ENCODE results near the gene TTC3.
"Not testable (repeated sequence)": the region's sequence is repeated elsewhere in the genome, so short reads cannot be mapped to it uniquely, and the experiment has no call there.

The TTC3 gene, protein sequence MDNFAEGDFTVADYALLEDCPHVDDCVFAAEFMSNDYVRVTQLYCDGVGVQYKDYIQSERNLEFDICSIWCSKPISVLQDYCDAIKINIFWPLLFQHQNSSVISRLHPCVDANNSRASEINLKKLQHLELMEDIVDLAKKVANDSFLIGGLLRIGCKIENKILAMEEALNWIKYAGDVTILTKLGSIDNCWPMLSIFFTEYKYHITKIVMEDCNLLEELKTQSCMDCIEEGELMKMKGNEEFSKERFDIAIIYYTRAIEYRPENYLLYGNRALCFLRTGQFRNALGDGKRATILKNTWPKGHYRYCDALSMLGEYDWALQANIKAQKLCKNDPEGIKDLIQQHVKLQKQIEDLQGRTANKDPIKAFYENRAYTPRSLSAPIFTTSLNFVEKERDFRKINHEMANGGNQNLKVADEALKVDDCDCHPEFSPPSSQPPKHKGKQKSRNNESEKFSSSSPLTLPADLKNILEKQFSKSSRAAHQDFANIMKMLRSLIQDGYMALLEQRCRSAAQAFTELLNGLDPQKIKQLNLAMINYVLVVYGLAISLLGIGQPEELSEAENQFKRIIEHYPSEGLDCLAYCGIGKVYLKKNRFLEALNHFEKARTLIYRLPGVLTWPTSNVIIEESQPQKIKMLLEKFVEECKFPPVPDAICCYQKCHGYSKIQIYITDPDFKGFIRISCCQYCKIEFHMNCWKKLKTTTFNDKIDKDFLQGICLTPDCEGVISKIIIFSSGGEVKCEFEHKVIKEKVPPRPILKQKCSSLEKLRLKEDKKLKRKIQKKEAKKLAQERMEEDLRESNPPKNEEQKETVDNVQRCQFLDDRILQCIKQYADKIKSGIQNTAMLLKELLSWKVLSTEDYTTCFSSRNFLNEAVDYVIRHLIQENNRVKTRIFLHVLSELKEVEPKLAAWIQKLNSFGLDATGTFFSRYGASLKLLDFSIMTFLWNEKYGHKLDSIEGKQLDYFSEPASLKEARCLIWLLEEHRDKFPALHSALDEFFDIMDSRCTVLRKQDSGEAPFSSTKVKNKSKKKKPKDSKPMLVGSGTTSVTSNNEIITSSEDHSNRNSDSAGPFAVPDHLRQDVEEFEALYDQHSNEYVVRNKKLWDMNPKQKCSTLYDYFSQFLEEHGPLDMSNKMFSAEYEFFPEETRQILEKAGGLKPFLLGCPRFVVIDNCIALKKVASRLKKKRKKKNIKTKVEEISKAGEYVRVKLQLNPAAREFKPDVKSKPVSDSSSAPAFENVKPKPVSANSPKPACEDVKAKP (N-terminal part only)

DNA sequence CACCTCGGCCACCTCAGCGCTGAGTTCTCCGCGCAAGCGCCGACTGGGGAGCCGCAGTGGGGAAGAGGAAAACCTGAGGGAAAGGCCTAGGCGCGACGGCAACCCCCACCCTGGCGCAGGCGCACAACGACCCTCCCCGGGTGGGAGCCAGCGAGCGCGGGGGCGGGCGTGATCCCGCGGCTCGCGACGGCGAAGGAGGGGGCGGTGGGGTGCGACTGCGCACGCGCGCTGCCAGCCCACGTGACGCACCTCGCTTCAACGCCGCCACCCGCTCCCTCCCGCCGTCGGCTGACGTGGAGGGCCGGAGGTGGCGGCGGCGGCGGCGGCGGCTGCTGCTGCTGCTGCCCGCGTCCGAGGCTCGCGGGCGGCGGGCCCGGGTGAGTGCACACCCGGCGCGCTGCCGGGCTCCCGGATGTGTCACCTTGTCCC is at the start of gene TTC3, which contains the start of gene PIGP:
TSS of gene TTC3 (plus strand) at position 267 of the 429 bp plus-strand sequence. CDS start 14,004 bp downstream, outside the sequence.
TSS of gene PIGP (minus strand) at position 84 of the 429 bp plus-strand sequence. CDS start 556 bp downstream, outside the sequence.
- DNase-seq: peak; percentile 97

- no peak for DNase-seq
These were observed 46.6 kb upstream of the TTC3 start for GRCh38 chr21:37026499-37026898.

DNA sequence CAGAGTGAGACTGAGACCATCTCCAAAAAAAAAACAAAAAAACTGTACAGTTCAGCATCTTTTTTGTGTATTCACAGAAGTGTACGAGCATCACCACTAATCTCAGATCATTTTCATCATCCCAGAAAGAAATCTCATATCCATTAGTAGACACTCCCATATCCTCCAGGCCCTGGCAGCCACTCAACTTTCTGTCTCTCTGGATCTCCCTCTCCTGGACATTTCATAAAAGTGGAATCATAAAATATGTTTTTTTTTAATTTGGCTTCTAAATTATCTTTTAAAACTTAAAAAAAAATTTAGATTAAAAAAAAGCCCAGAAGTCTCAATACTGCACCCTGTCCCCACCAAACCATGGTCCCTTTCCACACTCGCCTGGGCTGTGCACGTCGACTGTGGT is 44.5 kb upstream of the TTC3 start:
- DNase-seq: no peak

GRCh38 chr21:37030864-37031263 is 42.2 kb upstream of the TTC3 start:
- no peak for DNase-seq

DNA sequence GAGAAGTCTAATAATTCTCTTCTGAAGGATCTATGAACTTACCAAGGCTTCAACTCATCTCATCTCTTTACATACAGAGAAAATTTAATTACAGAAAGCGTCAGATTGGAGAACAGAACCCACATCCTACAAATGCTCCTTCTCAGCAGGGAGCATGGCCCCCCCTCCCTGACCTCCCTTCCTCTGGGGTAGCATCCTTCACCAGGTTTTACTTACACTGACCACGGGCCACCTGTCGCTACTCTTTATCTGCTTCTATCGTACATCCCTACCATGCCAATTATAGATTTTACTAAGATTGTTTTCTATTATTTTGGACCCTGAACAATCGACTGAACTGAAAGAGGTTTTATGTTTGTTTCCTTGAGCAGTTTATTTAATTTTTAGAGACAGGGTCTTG is 40.8 kb upstream of the TTC3 start:
- DNase-seq: no peak

DNA sequence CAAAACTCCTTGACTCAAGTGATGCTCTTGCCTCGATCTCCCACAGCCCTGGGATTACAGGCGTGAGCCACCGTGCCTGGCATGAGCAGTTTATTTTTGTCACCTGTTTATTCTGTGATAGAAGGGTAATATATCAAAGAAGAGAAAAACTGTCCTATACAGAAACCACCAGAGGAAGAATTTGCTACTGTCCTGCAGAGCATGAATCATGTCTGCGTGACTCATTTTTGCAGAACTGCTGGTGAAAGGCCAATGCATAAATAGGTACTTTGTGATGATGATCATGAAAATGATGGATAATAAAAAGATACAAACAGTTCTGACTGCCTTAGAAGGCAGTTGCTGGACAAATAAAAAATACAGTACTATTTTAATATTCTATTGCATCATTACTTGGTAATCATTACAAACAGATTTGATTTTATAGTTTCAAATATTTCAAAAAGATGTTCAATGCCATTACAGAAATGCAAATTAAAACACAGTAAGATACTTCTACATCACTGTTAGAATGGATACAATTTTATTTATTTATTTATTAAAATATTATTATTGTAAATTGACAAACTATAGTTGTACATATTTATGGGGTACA is 40.1 kb upstream of the TTC3 start:
- no peak for DNase-seq

DNA sequence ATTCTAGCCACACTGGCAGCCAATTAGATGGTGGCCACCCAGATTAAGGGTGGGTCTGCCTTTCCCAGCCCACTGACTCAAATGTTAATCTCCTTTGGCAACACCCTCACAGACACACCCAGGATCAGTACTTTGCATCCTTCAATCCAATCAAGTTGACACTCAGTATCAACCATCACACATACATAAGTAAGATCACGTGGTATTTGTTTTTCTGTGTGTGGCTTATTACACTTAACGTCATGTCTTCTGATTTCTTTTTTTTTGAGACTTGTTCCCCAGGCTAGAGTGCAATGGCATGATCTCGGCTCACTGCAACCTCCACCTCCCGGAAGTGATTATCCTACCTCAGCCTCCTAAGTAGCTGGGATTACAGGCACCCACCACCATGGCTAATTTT is 38.7 kb upstream of the TTC3 start:
- not testable (repeated sequence) for DNase-seq

DNA sequence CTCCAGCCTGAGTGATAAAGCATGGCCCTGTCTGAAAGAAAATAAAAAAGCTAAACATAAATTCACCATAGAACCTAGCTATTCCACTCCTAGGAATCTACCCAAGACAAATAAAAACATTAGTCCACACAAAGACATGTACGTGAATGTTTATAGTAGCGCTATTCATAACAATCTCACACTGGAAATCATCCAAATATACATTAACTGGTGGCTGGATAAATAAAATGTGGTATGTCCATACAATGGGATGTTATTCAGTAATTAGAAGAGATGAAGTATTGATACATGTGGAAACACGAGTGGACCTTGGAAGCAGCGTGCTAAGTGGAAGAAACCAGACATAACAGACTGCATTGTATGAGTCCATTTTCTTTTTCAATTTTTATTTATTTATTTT is 36.9 kb upstream of the TTC3 start:
- no peak for DNase-seq

DNA sequence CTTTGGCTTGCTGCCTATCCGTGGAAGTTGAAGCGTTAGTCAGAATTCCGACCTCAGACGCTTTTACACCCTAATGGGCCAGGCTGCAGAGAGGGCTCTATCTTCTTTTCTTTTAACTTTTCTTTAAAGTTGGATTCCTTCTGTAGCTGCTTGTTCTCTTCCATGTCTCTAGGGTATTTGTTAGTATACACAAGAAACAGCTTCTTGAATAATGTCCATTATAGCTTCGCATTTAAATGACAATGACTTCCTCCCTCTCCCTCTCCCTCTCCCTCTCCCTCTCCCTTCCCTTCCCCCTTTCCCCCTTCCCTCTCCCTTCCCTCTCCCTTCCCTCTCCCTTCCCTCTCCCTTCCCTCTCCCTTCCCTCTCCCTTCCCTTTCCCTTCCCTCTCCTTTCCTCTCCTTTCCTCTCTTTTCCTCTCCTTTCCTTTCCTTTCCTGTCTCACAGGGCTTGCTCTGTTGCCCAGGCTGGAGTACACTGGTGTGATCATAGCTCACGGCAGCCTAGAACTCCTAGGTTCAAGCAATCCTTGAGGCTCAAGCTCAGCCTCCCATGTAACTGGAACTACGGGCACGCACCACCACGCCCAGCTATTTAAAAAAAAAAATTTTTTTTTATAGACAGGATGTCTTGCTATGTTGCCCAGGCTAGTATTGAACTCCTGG is 33.5 kb upstream of the TTC3 start:
- DNase-seq: no peak

DNA sequence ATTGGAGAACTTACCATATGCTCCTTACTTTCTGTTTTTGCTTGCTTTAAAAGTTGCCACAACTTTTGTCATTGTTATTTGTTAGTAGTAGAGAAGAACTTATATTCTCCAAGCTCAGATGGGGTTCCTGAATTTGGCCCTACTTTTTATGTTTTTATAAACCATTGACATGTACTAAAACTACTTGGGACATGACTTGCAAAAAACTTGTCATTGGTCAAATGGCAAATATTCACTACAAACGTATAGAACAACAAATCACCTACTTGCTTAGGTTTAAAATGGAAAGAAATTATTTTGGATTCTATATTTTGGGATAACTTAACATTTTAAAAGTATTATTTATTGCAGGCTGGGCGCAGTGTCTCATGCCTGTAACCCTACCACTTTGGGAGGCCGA is 32.8 kb upstream of the TTC3 start:
- no peak for DNase-seq

- DNase-seq: no peak
These were observed 31.3 kb upstream of the TTC3 start for GRCh38 chr21:37041706-37042271.

- no peak for DNase-seq
These were observed 29.2 kb upstream of the TTC3 start for GRCh38 chr21:37043818-37044217.

DNA sequence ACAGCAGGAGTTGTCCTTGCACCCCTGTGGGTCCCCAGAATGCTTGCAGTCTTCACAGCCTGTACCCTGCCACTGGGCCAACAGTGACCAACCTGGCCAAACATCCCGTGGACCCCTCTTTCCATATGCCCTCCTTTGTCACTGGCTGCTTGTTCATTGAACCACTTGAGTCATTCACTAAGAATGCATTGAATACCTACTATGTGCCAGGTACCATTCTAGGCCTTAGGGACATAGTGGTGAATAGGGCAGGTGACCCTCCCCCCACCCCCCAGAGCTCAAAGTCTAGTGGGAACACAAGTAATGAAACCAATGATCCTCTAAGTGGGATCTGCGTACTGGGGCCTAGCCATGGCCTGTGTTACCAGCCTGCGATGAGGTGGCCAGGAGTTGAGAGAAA is 28.4 kb upstream of the TTC3 start:
- DNase-seq: no peak

DNA sequence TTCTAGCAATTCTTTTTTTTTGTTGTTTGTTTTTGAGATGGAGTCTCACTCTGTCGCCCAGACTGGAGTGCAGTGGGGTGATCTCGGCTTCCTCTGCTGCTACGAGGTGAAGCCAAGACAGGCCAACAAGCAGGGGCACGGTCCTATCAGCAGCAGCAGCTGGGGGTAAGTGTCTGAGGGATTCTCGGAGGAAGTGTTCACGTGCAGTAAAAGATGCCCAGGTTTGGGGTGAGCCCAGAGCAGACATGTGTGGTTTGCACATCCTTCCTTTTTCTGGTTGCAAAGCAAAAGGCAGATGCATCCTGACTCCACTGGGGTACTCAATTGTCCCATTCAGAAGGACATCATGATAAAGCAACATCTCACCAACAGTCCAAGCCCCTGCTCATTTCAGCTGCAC is 27.9 kb upstream of the TTC3 start:
- no peak for DNase-seq

DNA sequence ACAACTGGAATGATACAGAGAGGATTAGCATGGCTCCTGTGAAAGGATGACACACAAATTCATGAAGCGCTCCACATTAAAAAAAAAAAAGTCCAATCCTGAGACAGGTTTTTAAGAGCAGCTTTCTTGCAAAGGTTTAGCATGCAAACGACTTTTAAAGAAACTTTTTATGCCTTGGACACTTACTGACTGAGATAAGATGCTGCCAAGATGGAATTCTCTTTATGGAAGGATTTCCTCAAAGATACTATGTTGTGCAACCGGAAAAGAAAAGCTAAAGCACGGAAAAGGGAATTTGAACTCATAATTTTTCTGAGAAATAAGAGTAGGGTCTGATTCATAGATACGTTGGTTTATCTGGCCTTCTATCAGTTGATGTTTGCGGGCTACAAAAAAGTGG is 27.5 kb upstream of the TTC3 start:
- no peak for DNase-seq

DNA sequence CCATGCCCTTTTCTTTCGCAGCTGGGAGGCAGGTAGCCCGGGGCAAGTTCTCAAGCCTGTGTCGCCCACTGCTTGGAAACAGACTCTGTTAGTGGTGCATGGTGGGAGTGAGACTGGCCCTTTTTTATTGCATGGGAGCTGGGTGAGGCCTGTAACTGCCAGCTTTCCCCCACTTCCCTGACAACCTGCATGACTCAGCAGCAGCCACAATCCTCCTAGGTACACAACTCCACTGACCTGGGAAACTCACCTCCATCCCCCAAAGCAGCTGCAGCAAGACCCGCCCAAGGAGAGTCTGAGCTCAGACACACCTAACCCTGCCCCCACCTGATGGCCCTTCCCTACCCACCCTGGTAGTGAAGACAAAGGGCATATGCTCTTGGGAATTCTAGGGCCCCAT is 26.0 kb upstream of the TTC3 start:
- DNase-seq: no peak

DNA sequence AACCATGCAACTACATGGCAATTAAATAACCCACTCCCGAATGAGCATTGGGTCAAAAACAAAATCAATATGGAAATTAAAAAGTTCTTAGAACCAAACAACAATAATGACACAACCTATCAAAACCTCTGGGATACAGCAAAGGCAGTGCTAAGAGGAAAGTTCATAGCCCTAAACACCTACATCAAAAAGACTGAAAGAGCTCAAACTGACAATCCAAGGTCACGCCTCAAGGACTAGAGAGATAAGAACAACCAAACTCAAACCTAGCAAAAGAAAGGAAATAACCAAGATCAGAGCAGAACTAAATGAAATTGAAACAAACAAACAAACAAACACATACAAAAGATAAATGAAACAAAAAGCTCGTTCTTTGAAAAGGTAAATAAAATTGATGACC is 23.3 kb upstream of the TTC3 start:
- DNase-seq: not testable (repeated sequence)

DNA sequence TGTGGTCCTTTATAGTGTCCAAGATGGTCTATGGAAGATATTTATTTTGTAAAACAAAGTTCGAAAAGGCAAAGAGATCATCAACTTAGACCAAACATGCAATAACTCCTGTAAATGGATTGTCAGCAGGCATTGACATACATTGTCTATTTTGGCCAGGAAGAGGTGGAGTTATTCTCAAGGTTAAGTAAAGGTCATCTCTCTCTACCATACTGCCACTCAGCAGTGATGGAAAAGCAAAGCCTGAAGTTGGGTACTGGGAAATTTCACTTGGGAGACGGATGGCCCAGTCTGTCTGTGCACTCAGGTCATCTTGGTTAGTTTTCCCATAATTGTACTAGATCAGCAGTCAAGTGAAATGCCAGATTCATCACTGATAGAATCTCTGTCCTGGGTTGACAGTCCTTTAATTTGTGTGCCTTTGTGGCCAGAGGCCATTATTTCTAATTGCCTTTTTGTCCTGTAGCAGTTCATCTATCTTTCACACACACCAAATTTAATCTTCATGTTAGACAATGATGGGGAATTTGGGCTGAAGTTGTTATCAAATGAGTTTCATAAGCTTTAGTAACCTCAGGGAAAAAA is 17.7 kb upstream of the TTC3 start:
- DNase-seq: no peak

GRCh38 chr21:37057614-37058013 is 15.4 kb upstream of the TTC3 start:
- DNase-seq: no peak

DNA sequence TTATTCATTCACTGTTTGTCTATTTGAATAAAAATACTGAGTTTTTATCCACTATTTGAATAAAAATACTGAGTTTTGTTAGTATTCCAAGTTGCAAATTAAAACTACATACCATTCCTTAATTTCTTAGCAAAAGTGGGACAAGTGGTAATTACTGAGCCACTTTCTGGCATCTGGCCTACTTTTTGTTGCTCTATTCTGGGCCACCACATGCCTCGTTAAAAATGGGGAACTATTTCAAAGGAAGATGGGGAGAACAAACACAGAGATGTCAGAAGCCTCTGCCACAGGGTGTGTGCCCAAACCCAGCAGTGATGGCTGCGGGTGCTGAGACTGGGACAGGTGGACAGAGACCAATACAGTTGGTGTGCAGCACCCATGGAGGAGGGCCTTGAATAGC is 14.8 kb upstream of the TTC3 start:
- DNase-seq: no peak

DNA sequence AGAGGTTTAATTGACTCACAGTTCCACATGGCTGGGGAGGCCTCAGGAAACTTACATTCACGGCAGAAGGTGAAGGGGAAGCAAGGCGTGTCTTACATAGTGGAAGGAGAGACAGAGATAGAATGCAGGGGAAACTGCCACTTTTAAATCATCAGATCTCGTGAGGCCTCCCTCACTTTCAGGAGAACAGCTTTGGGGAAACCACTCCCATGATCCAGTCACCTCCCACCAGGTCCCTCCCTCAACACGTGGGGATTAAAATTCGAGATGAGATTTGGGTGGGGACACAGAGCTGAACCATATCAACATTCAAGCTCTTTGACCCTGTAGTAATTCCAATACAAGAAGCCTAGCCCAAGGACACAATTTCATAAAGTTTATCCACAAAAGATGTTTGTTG is 13.9 kb upstream of the TTC3 start:
- no peak for DNase-seq
